ENCODE measurements around the gene CABLES2. TPM values are rescaled to one million over a fixed set of nuclear protein-coding genes. Genes with fewer than 3 reads are reported as not detected.

The CABLES2 gene
- total RNA-seq, 1 donor from 2014 or later = 4.1 TPM

- Histone ChIP-seq H3K27ac (peak overlapping the region; percentile 68), H3K9me3 (no peaks in the 10 kb centered on the region), H3K4me1 (peaks cover 24% of the 10 kb centered on the region), H3K36me3 (peaks cover 14% of the 10 kb centered on the region), H3K4me3 (no peak overlapping the region), H3K27me3 (no peaks in the 10 kb centered on the region)
- peak; percentile 13 for ATAC-seq
- intact Hi-C loops (cut with DNase I) = no loop called here
- TF ChIP-seq, protein P1, sequence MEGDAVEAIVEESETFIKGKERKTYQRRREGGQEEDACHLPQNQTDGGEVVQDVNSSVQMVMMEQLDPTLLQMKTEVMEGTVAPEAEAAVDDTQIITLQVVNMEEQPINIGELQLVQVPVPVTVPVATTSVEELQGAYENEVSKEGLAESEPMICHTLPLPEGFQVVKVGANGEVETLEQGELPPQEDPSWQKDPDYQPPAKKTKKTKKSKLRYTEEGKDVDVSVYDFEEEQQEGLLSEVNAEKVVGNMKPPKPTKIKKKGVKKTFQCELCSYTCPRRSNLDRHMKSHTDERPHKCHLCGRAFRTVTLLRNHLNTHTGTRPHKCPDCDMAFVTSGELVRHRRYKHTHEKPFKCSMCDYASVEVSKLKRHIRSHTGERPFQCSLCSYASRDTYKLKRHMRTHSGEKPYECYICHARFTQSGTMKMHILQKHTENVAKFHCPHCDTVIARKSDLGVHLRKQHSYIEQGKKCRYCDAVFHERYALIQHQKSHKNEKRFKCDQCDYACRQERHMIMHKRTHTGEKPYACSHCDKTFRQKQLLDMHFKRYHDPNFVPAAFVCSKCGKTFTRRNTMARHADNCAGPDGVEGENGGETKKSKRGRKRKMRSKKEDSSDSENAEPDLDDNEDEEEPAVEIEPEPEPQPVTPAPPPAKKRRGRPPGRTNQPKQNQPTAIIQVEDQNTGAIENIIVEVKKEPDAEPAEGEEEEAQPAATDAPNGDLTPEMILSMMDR (IDR thresholded peaks at IDR 0.05) = no peak
- no peak for DNase-seq
Measured at GRCh38 chr20:62350629-62351422, 56.3 kb downstream of the CABLES2 start.

- Histone ChIP-seq H3K9me3 (no peaks in the 10 kb centered on the region), H3K4me1 (peaks cover 17% of the 10 kb centered on the region), H3K27ac (peak overlapping the region; percentile 68), H3K4me3 (no peak overlapping the region), H3K36me3 (peaks cover 16% of the 10 kb centered on the region), H3K27me3 (no peaks in the 10 kb centered on the region)
- intact Hi-C loops (cut with DNase I) = no loop called here
- DNase-seq (peak; percentile 84), ATAC-seq (peak; percentile 72)
- TF ChIP-seq, protein P1 (IDR thresholded peaks at IDR 0.05) = no peak
Measured at GRCh38 chr20:62350098-62350628, 56.9 kb downstream of the CABLES2 start.

- H3K27ac ChIP-seq = peak overlapping the region; percentile 68
- intact Hi-C loops (cut with DNase I) = no loop called here
- H3K4me3 ChIP-seq = no peak overlapping the region
- H3K4me1 ChIP-seq = peaks cover 12% of the 10 kb centered on the region
- DNase-seq (no peak), ATAC-seq (no peak)
- no peaks in the 10 kb centered on the region for H3K9me3 ChIP-seq
- H3K36me3 ChIP-seq = peaks cover 20% of the 10 kb centered on the region
- H3K27me3 ChIP-seq = no peaks in the 10 kb centered on the region
- TF ChIP-seq, protein P1 (IDR thresholded peaks at IDR 0.05) = no peak
Measured at GRCh38 chr20:62349556-62350097, 57.5 kb downstream of the CABLES2 start.

DNA sequence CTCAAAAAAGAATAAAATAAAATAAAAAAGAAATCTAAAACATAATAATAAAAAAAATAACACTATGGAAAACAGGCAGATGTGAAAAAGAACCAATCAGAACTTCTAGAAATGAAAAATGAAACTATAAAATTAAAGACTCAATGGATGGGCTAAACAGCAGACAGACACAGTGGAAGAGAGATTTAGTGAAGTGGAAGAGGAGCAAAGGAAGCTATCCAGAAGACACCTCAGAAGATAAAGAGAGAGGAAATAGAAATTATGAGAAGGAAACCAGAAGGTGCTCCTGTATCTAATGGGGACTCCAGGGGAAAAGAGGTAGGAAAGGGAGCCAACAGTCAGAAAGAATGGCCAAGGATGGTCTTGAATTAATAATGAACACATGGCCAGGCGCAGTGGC lies 58.5 kb downstream of the CABLES2 start:
- Histone ChIP-seq H3K4me1 (peaks cover 12% of the 10 kb centered on the region), H3K27ac (no peak overlapping the region), H3K27me3 (no peaks in the 10 kb centered on the region), H3K36me3 (peaks cover 26% of the 10 kb centered on the region), H3K4me3 (no peak overlapping the region), H3K9me3 (no peaks in the 10 kb centered on the region)
- no peak for ATAC-seq
- TF ChIP-seq, protein P1 (IDR thresholded peaks at IDR 0.05) = no peak
- DNase-seq = no peak
- intact Hi-C loops (cut with DNase I) = no loop called here

DNA sequence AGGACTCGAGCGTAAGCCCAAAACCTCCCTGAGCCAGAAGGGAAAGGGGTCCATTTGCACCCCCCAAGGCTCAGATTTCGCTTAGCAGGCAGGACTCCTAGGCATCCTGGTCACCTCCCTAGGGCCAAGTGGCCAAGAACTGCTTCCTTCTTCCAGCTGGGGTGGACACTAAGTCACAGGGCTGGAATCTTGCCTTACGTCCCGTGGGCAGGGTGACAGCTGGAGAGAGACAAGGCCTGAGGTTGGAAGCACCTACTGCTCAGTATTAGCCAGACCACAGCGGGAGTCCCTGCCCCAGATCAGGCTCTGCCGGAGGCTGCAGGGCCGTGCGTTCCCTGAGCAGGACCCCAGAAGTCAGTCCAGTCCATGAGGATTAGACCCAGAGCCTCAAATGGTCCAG lies 59.6 kb downstream of the CABLES2 start:
- peaks cover 4% of the 10 kb centered on the region for H3K4me1 ChIP-seq
- peaks cover 35% of the 10 kb centered on the region for H3K36me3 ChIP-seq
- no peaks in the 10 kb centered on the region for H3K27me3 ChIP-seq
- H3K27ac ChIP-seq = no peak overlapping the region
- no peak for DNase-seq
- H3K4me3 ChIP-seq = no peak overlapping the region
- intact Hi-C loops (cut with DNase I) = no loop called here
- no peak for ATAC-seq
- no peaks in the 10 kb centered on the region for H3K9me3 ChIP-seq
- TF ChIP-seq, protein P1 (IDR thresholded peaks at IDR 0.05) = no peak
